GM12874 (cell line): Measurements from ENCODE around the gene DPF3.

Source experiments
- TF ChIP-seq, protein P1 (sequence below): IDR thresholded peaks from 2 replicates; pipeline ENCODE4 v1.5.1; 2011; ENCODE audit warnings: low read depth, mild to moderate bottlenecking, control low read depth, low read length, moderate library complexity; ENCODE audit not compliant: insufficient read depth

DPF3 gene

DNA sequence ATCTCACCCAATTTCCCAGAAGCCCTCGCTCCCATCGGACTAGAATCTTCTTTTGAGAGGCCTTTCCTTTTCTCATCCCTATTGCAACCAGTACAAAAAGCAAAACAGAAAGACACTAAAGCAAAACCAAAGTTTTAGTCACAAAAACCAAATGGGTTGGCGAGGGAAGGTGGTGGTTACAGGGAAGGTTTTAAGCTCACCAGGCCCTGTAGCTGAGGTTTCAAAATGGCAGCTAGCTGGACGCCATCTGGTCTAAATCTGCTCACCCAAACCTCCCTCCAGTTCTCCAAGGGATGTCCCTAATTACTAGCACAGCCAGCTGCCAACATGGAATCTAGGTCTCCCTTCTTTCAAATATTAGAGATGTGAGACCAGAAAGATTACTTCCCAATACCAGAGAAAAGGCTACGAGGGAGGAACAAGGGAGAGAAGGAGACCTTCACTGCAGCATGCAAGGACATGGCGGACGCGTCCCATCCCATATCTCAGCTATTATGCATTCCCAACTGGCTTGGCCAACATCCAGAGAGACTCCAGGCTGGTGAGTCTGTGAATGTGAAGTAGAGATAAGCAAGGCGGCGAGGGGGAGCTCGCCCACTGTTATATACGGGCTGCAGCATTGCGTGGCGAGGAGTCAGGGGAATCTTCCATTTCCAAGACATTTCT lies 70.8 kb downstream of the DPF3 start:
- TF ChIP-seq, protein P1, sequence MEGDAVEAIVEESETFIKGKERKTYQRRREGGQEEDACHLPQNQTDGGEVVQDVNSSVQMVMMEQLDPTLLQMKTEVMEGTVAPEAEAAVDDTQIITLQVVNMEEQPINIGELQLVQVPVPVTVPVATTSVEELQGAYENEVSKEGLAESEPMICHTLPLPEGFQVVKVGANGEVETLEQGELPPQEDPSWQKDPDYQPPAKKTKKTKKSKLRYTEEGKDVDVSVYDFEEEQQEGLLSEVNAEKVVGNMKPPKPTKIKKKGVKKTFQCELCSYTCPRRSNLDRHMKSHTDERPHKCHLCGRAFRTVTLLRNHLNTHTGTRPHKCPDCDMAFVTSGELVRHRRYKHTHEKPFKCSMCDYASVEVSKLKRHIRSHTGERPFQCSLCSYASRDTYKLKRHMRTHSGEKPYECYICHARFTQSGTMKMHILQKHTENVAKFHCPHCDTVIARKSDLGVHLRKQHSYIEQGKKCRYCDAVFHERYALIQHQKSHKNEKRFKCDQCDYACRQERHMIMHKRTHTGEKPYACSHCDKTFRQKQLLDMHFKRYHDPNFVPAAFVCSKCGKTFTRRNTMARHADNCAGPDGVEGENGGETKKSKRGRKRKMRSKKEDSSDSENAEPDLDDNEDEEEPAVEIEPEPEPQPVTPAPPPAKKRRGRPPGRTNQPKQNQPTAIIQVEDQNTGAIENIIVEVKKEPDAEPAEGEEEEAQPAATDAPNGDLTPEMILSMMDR, result no peak

GRCh38 chr14:72818998-72819397 lies 74.9 kb downstream of the DPF3 start:
- TF ChIP-seq, protein P1, result no peak

DNA sequence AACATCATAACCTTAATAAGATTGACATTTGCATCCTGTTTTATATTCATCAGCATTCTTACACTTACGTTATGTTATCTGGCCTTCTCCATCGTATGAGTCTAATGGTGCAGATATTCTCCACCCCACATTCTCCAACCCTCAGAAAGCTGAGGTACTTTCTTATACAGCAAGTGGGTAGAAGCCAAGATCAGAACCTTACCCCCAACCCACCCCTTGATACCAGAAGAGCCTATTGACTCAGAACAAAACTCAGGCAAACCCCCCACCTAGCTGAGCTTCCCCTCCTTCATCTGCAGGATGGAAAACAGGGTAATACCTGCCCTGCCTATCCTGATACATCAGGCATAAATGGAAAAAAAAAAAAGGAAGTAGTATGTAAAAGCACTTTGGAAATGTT lies 77.6 kb downstream of the DPF3 start:
- TF ChIP-seq, protein P1, result no peak

- TF ChIP-seq, protein P1, result no peak
Observed at GRCh38 chr14:72815430-72815829, 78.5 kb downstream of the DPF3 start.

GRCh38 chr14:72812292-72812851 lies 81.5 kb downstream of the DPF3 start:
- TF ChIP-seq, protein P1, result no peak

GRCh38 chr14:72810201-72810600 lies 83.7 kb downstream of the DPF3 start:
- TF ChIP-seq, protein P1, result no peak

DNA sequence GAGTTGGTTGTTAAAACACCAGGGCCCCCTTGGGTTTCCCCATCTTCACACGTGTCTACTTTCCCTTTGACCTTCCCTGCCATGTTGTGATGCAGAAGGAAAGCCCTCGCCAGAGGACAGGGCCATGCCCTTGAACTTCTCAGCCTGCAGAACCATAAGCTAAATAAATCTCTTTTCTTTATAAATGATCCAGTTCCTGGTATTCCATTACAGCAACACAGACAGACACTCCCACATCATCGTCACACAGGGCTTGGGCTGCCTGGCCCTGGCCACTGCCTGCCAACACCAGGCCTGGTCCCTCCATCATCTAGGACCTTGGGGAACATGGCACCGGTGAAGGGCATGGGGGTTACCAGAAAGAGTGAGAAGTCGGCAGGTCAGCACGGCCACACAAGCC lies 84.8 kb downstream of the DPF3 start:
- TF ChIP-seq, protein P1, result no peak
